ENCODE data around the gene DOCK4. TPM values are rescaled to one million over a fixed set of nuclear protein-coding genes. Genes with fewer than 3 reads are reported as not detected.

The DOCK4 gene
- total RNA-seq, 1 donor from 2014 or later: 0.73 TPM

- CTCF ChIA-PET: no interaction called here
- Mint-ChIP-seq H3K4me3 (no peak overlapping the region), H3K27ac (no peak overlapping the region), H3K27me3 (peaks cover 55% of the 10 kb centered on the region), H3K36me3 (ENCODE audit: low read depth) (no peaks in the 10 kb centered on the region), H3K9me3 (no peaks in the 10 kb centered on the region), H3K4me1 (peaks cover 9% of the 10 kb centered on the region)
- POLR2A ChIA-PET: no interaction called here
- DNase-seq: no peak
- intact Hi-C loops (cut with micrococcal nuclease): loop anchor here (10.0 kb wide), 1 partner anchor 595 kb away; the partner anchor contains the start of gene TMEM168
- no peak for ATAC-seq (ENCODE audit: low read depth)
- TF ChIP-seq, protein P1, sequence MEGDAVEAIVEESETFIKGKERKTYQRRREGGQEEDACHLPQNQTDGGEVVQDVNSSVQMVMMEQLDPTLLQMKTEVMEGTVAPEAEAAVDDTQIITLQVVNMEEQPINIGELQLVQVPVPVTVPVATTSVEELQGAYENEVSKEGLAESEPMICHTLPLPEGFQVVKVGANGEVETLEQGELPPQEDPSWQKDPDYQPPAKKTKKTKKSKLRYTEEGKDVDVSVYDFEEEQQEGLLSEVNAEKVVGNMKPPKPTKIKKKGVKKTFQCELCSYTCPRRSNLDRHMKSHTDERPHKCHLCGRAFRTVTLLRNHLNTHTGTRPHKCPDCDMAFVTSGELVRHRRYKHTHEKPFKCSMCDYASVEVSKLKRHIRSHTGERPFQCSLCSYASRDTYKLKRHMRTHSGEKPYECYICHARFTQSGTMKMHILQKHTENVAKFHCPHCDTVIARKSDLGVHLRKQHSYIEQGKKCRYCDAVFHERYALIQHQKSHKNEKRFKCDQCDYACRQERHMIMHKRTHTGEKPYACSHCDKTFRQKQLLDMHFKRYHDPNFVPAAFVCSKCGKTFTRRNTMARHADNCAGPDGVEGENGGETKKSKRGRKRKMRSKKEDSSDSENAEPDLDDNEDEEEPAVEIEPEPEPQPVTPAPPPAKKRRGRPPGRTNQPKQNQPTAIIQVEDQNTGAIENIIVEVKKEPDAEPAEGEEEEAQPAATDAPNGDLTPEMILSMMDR (IDR thresholded peaks at IDR 0.05): no peak
These were observed 6.5 kb downstream of the DOCK4 start for GRCh38 chr7:112199672-112200071.

DNA sequence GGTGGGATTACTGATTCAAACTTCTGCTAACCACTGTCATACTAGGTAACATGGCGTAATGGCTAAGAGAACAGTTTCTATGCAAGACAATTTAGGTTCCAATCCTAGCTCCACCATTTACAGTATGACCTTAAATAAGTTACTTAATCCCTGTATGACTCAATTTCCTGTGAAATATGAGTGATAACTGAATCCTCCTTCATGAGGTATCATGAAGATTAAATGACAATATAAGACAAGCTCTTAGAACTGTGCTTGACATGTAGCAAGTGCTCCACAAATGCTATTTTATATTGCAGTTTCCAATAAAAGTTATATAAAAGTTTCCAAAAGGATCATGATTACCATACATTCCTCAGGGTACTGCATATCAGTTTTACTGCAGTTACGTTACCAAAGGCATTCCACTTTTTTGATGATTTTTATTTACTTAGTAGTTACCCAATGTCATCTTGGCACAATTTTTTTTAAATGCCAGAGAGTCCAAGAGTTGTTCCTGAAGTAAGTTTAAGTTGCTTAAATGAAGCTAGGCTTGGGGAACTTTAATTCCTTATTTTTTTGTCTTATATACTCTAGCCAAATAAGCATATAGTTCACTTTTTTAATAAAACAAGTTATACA is 7.1 kb downstream of the DOCK4 start:
- CTCF ChIA-PET: no interaction called here
- Mint-ChIP-seq H3K36me3 (ENCODE audit: low read depth) (no peaks in the 10 kb centered on the region), H3K4me3 (no peak overlapping the region), H3K4me1 (peaks cover 4% of the 10 kb centered on the region), H3K27me3 (peaks cover 51% of the 10 kb centered on the region), H3K9me3 (no peaks in the 10 kb centered on the region), H3K27ac (no peak overlapping the region)
- POLR2A ChIA-PET: no interaction called here
- intact Hi-C loops (cut with micrococcal nuclease): no loop called here
- DNase-seq (no peak), ATAC-seq (ENCODE audit: low read depth) (no peak)
- TF ChIP-seq, protein P1 (IDR thresholded peaks at IDR 0.05): no peak

GRCh38 chr7:112197322-112197721 is 8.9 kb downstream of the DOCK4 start:
- ChIA-PET POLR2A (no interaction called here), CTCF (no interaction called here)
- TF ChIP-seq, protein P1 (IDR thresholded peaks at IDR 0.05): no peak
- DNase-seq (no peak), ATAC-seq (ENCODE audit: low read depth) (no peak)
- no peak overlapping the region for H3K27ac Mint-ChIP-seq
- H3K36me3 Mint-ChIP-seq (ENCODE audit: low read depth): no peaks in the 10 kb centered on the region
- H3K4me3 Mint-ChIP-seq: no peak overlapping the region
- H3K4me1 Mint-ChIP-seq: no peaks in the 10 kb centered on the region
- H3K27me3 Mint-ChIP-seq: peaks cover 42% of the 10 kb centered on the region
- H3K9me3 Mint-ChIP-seq: no peaks in the 10 kb centered on the region
- intact Hi-C loops (cut with micrococcal nuclease): no loop called here

DNA sequence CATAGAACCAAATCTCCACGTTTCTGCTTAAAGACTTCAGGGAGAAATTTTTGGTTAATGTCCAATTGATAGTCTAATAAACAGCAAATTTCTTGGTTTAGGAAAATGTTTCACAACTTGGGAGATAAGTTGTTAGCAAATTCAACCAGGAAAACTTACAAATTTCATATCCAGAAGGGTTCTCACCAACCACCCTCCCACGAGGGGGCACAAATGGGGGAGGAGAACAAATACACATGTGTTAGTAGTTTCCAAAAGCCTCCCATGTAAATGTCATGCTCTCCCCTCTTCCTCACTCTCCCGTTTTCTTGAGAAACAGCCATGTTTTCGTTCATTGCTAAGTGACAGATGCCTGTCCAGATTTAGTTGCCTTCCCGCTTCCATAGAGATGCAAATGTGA is 10.5 kb downstream of the DOCK4 start:
- TF ChIP-seq, protein P1 (IDR thresholded peaks at IDR 0.05): no peak
- H3K4me3 Mint-ChIP-seq: no peak overlapping the region
- CTCF ChIA-PET: no interaction called here
- H3K27ac Mint-ChIP-seq: no peak overlapping the region
- intact Hi-C loops (cut with micrococcal nuclease): no loop called here
- no peaks in the 10 kb centered on the region for H3K9me3 Mint-ChIP-seq
- peaks cover 30% of the 10 kb centered on the region for H3K27me3 Mint-ChIP-seq
- H3K4me1 Mint-ChIP-seq: no peaks in the 10 kb centered on the region
- ATAC-seq (ENCODE audit: low read depth) (no peak), DNase-seq (no peak)
- POLR2A ChIA-PET: no interaction called here
- H3K36me3 Mint-ChIP-seq (ENCODE audit: low read depth): no peaks in the 10 kb centered on the region

GRCh38 chr7:112193915-112194502 is 12.2 kb downstream of the DOCK4 start:
- no peaks in the 10 kb centered on the region for H3K36me3 Mint-ChIP-seq (ENCODE audit: low read depth)
- no peak for DNase-seq
- intact Hi-C loops (cut with micrococcal nuclease): no loop called here
- TF ChIP-seq, protein P1 (IDR thresholded peaks at IDR 0.05): no peak
- no peaks in the 10 kb centered on the region for H3K9me3 Mint-ChIP-seq
- no peak overlapping the region for H3K4me3 Mint-ChIP-seq
- POLR2A ChIA-PET: no interaction called here
- CTCF ChIA-PET: no interaction called here
- H3K4me1 Mint-ChIP-seq: no peaks in the 10 kb centered on the region
- H3K27me3 Mint-ChIP-seq: peaks cover 31% of the 10 kb centered on the region
- ATAC-seq (ENCODE audit: low read depth): no peak
- no peak overlapping the region for H3K27ac Mint-ChIP-seq
